Progenitor cell of endocrine pancreas (in vitro differentiated cells): ENCODE measurements around the gene CHST15. TPM values are rescaled to one million over a fixed set of nuclear protein-coding genes. Genes with fewer than 3 reads are reported as not detected.

ENCODE experiments used
- DNase-seq: peaks from one replicate; pipeline ENCODE4 v3.0.0; 2021; ENCODE audit warnings: low spot score; ENCODE audit not compliant: unreplicated experiment
- H3K27ac Mint-ChIP-seq: 2 replicates; pipeline ENCODE4 v1.8.0; 2021; ENCODE audit warnings: mild to moderate bottlenecking, moderate library complexity, mixed read lengths
- H3K27me3 Mint-ChIP-seq: 2 replicates; pipeline ENCODE4 v1.8.0; 2021; ENCODE audit warnings: mixed read lengths
- H3K36me3 Mint-ChIP-seq: 2 replicates; pipeline ENCODE4 v1.8.0; 2022; ENCODE audit warnings: mixed read lengths; ENCODE audit not compliant: insufficient read depth
- H3K4me1 Mint-ChIP-seq: 2 replicates; pipeline ENCODE4 v1.8.0; 2021; ENCODE audit warnings: low read depth, mixed read lengths
- H3K4me3 Mint-ChIP-seq: 2 replicates; pipeline ENCODE4 v1.8.0; 2021; ENCODE audit warnings: low read depth, mild to moderate bottlenecking, moderate library complexity, mixed read lengths
- H3K9me3 Mint-ChIP-seq: 2 replicates; pipeline ENCODE4 v1.8.0; 2021; ENCODE audit warnings: low read depth, mixed read lengths
- total RNA-seq: library from RNA; stranded (reverse); gene quantifications from 2 replicates; pipeline ENCODE4 v1.2.1, GENCODE V29; 2021
- TF ChIP-seq, protein P1 (sequence below): fragments of 200-600 bp; sonication (generic); IDR thresholded peaks from one replicate; pipeline ENCODE4 v1.5.0; 2021; ENCODE audit warnings: antibody characterized with exemption, mild to moderate bottlenecking; ENCODE audit not compliant: unreplicated experiment

CHST15 gene
- total RNA-seq, 1 donor from 2014 or later, result 7.9 TPM

DNA sequence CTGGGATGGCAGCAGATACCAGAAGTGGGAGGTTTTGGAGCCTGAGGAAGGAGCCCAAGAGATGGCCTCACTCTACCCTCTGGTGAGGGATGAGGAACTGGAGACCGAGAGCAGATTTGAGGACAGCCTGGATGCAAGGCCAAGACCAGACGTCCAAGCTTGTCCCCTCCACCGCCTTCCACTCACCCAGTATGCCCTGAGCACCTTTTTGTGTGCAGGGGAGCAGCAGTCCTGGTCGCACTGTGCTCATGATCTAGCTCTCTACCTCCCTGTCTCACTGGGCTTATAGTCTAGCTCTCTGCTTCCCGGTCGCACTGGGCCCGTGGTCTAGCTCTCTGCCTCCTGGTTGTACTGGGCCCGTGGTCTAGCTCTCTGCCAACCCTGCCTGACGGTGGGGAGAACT, 33.6 kb upstream of the CHST15 start:
- TF ChIP-seq, protein P1, sequence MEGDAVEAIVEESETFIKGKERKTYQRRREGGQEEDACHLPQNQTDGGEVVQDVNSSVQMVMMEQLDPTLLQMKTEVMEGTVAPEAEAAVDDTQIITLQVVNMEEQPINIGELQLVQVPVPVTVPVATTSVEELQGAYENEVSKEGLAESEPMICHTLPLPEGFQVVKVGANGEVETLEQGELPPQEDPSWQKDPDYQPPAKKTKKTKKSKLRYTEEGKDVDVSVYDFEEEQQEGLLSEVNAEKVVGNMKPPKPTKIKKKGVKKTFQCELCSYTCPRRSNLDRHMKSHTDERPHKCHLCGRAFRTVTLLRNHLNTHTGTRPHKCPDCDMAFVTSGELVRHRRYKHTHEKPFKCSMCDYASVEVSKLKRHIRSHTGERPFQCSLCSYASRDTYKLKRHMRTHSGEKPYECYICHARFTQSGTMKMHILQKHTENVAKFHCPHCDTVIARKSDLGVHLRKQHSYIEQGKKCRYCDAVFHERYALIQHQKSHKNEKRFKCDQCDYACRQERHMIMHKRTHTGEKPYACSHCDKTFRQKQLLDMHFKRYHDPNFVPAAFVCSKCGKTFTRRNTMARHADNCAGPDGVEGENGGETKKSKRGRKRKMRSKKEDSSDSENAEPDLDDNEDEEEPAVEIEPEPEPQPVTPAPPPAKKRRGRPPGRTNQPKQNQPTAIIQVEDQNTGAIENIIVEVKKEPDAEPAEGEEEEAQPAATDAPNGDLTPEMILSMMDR, result no peak
- Mint-ChIP-seq H3K4me1 (no peaks in the 10 kb centered on the region), H3K27me3 (peaks cover 6% of the 10 kb centered on the region), H3K27ac (no peak overlapping the region), H3K36me3 (no peaks in the 10 kb centered on the region), H3K9me3 (no peaks in the 10 kb centered on the region), H3K4me3 (no peak overlapping the region)
- no peak for DNase-seq

DNA sequence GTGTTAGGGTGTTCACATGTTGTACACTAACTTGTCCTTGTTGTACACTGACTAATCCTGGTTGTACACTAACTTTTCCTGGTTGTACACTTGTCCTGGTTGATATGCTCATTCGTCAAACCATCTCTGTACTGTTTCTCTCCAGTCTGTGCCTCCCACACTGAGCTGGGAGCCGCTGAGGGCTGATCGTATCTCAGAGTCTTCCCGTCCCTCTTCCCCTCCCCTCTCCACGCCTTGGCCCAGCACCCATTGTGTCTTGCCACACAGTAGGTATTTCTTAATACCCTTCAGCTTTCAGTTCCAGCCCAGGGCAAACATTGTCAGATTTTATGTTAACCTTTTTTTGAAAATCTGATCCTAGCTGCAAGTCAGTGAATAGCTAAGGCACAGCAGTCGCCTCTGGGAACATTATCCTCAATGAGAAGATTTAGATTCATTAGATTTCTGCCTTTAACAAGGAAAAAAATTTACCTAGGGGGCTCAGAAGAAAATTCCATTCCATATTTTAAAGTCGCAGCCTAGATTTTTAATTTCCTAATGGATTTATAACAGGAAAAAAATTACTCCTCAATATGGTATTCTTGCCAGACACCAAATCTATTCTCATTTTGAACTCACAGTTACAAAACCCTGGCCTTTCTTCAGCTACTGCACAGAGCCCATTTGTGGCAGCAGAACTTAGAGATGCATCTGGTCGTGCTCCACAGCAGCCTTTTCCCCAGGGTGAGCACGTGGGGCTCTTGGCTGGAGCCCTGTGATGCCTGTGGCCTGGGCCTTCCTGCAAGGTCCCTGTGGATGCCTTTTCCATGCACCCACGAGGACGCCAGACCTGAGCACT, 33.0 kb upstream of the CHST15 start:
- H3K27me3 Mint-ChIP-seq, result peaks cover 6% of the 10 kb centered on the region
- DNase-seq, result no peak
- no peaks in the 10 kb centered on the region for H3K4me1 Mint-ChIP-seq
- H3K4me3 Mint-ChIP-seq, result no peak overlapping the region
- no peaks in the 10 kb centered on the region for H3K36me3 Mint-ChIP-seq
- no peaks in the 10 kb centered on the region for H3K9me3 Mint-ChIP-seq
- no peak overlapping the region for H3K27ac Mint-ChIP-seq
- TF ChIP-seq, protein P1, result no peak

DNA sequence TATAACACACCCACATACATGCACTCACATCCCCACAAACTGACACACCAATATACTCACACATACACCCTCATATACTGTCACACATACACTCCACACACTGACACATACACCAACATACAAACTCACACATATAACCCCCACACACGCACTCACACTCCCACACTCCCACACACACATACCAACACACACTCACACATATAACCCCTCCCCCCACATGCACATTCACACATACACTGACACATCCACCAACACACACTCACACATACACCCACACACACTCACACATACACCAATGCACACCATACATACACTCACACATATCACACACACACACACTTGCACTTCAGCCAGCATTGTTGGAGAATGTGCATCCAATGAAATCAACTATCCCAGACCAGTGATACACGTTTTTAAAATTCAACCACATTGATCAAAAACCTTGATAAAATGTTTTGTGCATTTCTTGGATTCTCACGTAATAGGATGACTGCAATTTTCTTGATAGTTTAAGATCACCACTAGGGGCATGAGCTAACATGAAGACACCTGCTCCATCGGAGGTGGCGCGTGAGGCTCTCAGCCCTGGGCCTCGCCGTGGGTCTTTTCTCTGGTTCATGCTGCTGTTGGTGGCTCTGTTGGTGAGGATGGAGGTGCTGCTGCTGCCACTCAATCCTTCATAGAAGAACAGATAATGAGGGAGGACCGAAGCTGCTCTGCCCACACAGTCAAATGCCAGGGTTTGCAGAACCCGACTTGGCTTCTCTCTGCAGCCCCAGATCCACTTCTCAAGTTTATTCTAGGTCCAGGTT, 32.1 kb upstream of the CHST15 start:
- TF ChIP-seq, protein P1, result peak; percentile 54
- no peak overlapping the region for H3K27ac Mint-ChIP-seq
- H3K27me3 Mint-ChIP-seq, result peaks cover 6% of the 10 kb centered on the region
- no peaks in the 10 kb centered on the region for H3K36me3 Mint-ChIP-seq
- no peak overlapping the region for H3K4me3 Mint-ChIP-seq
- no peaks in the 10 kb centered on the region for H3K9me3 Mint-ChIP-seq
- no peaks in the 10 kb centered on the region for H3K4me1 Mint-ChIP-seq
- DNase-seq, result no peak

DNA sequence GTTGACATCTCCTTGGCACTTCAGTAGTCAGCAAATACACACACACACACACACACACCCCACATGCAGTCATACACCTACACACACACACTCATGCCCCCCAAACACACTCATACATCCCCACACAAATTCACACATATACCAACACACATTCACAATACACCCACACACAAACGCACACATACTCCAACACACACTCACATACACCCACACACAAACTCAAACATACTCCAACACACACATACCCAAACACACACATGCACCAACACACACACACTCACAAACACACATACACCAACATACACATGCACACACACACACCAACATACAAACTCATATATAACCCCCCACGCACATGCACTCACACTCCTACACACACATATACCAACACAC, 31.4 kb upstream of the CHST15 start:
- H3K27me3 Mint-ChIP-seq, result peaks cover 6% of the 10 kb centered on the region
- no peak overlapping the region for H3K27ac Mint-ChIP-seq
- TF ChIP-seq, protein P1, result no peak
- H3K4me1 Mint-ChIP-seq, result no peaks in the 10 kb centered on the region
- no peak for DNase-seq
- H3K36me3 Mint-ChIP-seq, result no peaks in the 10 kb centered on the region
- H3K9me3 Mint-ChIP-seq, result no peaks in the 10 kb centered on the region
- H3K4me3 Mint-ChIP-seq, result no peak overlapping the region

DNA sequence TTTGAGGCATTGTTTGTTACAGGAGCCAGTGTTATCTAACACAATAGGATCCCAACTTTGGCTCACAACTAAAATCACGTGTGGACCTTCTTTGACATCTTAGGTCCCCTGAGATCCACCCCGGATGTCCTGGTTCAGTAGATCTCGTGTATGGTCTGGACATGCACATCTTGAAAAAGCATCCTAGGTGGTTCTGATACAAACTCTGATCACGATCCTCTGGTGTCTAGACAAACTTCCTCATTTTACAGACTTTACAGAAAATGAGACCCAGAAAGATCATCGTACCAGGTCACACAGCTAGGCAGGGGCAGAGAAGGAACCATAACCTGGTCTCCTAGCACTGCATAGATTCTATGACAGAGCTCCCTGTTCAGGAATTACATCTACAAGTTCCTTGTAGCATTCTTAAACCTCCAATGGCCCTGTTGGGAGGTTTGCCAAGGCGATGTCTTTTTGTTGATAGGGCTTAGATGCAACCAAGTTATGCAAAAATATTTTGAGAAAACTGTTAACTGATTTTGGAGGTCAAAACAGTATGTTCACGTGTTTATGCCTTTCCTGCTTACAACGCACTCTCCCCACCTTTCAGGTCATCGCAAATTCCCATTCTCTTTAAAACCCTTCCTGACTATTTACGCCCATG, 30.8 kb upstream of the CHST15 start:
- TF ChIP-seq, protein P1, result no peak
- Mint-ChIP-seq H3K36me3 (no peaks in the 10 kb centered on the region), H3K4me1 (no peaks in the 10 kb centered on the region), H3K4me3 (no peak overlapping the region), H3K9me3 (no peaks in the 10 kb centered on the region), H3K27ac (no peak overlapping the region), H3K27me3 (peaks cover 6% of the 10 kb centered on the region)
- no peak for DNase-seq
